SK-N-SH (cell line): ENCODE results near the gene MAP4K5. TPM values are rescaled to one million over a fixed set of nuclear protein-coding genes. Genes with fewer than 3 reads are reported as not detected.

ENCODE experiments used
- CTCF ChIA-PET: fragments of 300-600, 350-600 bp; formaldehyde crosslinking; extraction: SDS; loops from one replicate; lab custom pipeline; 2021; lab: Yijun Ruan, JAX
- POLR2A ChIA-PET: fragments of 350-600 bp; sonication (Branson Sonifier 250); formaldehyde crosslinking; extraction: SDS; loops from one replicate; lab custom pipeline; 2020; ENCODE audit warnings: antibody characterized with exemption, inconsistent platforms; lab: Yijun Ruan, JAX
- DNase-seq: peaks from one replicate; pipeline ENCODE4 v3.0.0; 2012
- H2AFZ ChIP-seq: fragments of 200-600 bp; sonication (generic); 2 replicates; pipeline ENCODE4 v1.8.1; 2016; ENCODE audit warnings: antibody characterized with exemption, mild to moderate bottlenecking, low read depth
- H3F3A ChIP-seq: fragments of 200-600 bp; sonication (generic); replicated peaks from 2 replicates; pipeline ENCODE3; 2016; ENCODE audit warnings: antibody characterized with exemption, mild to moderate bottlenecking; ENCODE audit not compliant: insufficient read depth
- H3K27ac ChIP-seq, 2 experiments: fragments of 200-500 bp in 1 of 2; fragments of 200-600 bp in 1 of 2; sonication (Bioruptor generic) in 1 of 2; sonication (generic), shearing (Covaris generic) in 1 of 2; 2 replicates each; pipeline versions ENCODE4 v1.5.1 to v1.6.1; 2014 to 2016; ENCODE audit warnings: low read depth in 2 of 2, inconsistent platforms in 1 of 2, low read length in 1 of 2, mild to moderate bottlenecking in 1 of 2, mixed read lengths in 1 of 2
- H3K27me3 ChIP-seq: fragments of 200-600 bp; sonication (generic), shearing (Covaris generic); 2 replicates; pipeline ENCODE4 v1.6.1; 2016; ENCODE audit warnings: mixed run types; ENCODE audit not compliant: insufficient read depth
- H3K36me3 ChIP-seq, 2 experiments: fragments of 200-500 bp in 1 of 2; fragments of 200-600 bp in 1 of 2; sonication (Bioruptor generic) in 1 of 2; sonication (generic) in 1 of 2; replicated peaks in 1 of 2; 2 replicates each; pipeline versions ENCODE3 to v1.5.1; 2014 to 2016; ENCODE audit warnings: low read length in 1 of 2, mild to moderate bottlenecking in 1 of 2; ENCODE audit not compliant: insufficient read depth in 2 of 2, control insufficient read depth in 1 of 2
- H3K4me1 ChIP-seq, 2 experiments: fragments of 200-500 bp in 1 of 2; fragments of 200-600 bp in 1 of 2; sonication (Bioruptor generic) in 1 of 2; sonication (generic), shearing (Covaris generic) in 1 of 2; 2 replicates each; pipeline versions ENCODE4 v1.5.1 to v1.6.1; 2014 to 2016; ENCODE audit warnings: low read depth in 1 of 2, low read length in 1 of 2, mixed run types in 1 of 2; ENCODE audit not compliant: insufficient read depth in 2 of 2, control insufficient read depth in 1 of 2
- H3K4me2 ChIP-seq: fragments of 200-600 bp; sonication (generic), shearing (Covaris generic); 2 replicates; pipeline ENCODE4 v1.6.1; 2017; ENCODE audit warnings: mixed run types
- H3K4me3 ChIP-seq, 2 experiments: fragments of 200-500 bp in 1 of 2; fragments of 200-600 bp in 1 of 2; sonication (Bioruptor generic) in 1 of 2; sonication (generic), shearing (Covaris generic) in 1 of 2; 2 replicates each; pipeline versions ENCODE4 v1.5.1 to v1.8.1; 2014 to 2016; ENCODE audit warnings: low read depth in 2 of 2, inconsistent platforms in 1 of 2, low read length in 1 of 2, mild to moderate bottlenecking in 1 of 2, mixed read lengths in 1 of 2, moderate library complexity in 1 of 2
- H3K79me2 ChIP-seq: fragments of 200-600 bp; sonication (generic); 2 replicates; pipeline ENCODE4 v1.8.1; 2017; ENCODE audit warnings: mild to moderate bottlenecking; ENCODE audit not compliant: insufficient read depth
- H3K9ac ChIP-seq: fragments of 200-600 bp; sonication (generic); 2 replicates; pipeline ENCODE4 v1.6.1; 2017; ENCODE audit warnings: mixed run types
- H3K9me2 ChIP-seq: fragments of 200-600 bp; sonication (generic); 2 replicates; pipeline ENCODE4 v1.6.1; 2017; ENCODE audit warnings: mixed run types
- H3K9me3 ChIP-seq: fragments of 200-600 bp; sonication (generic); 2 replicates; pipeline ENCODE4 v1.6.1; 2017; ENCODE audit warnings: mixed run types, mild to moderate bottlenecking, moderate library complexity
- H4K20me1 ChIP-seq: fragments of 200-600 bp; sonication (generic); 2 replicates; pipeline ENCODE4 v1.6.1; 2017; ENCODE audit warnings: mild to moderate bottlenecking, mixed run types; ENCODE audit not compliant: insufficient read depth
- CTCF ChIP-seq: fragments of 200-600 bp; sonication (generic); IDR thresholded peaks from 2 replicates; pipeline ENCODE4 v1.6.1; 2017; ENCODE audit warnings: antibody characterized with exemption, mild to moderate bottlenecking, moderate library complexity
- MEF2A ChIP-seq: IDR thresholded peaks from 2 replicates; pipeline ENCODE4 v1.4.0; 2012; ENCODE audit warnings: low read depth, borderline replicate concordance
- MXI1 ChIP-seq: IDR thresholded peaks from 2 replicates; pipeline ENCODE4 v1.6.1; 2012; ENCODE audit warnings: mild to moderate bottlenecking, low read depth, low read length, improper control_type of control experiment
- REST ChIP-seq: IDR thresholded peaks from 2 replicates; pipeline ENCODE4 v1.6.1; 2012; ENCODE audit warnings: mild to moderate bottlenecking, low read depth, low read length, moderate library complexity
- RFX5 ChIP-seq: IDR thresholded peaks from 2 replicates; pipeline ENCODE4 v1.6.1; 2012; ENCODE audit warnings: mild to moderate bottlenecking, improper control_type of control experiment, low read length
- SMC3 ChIP-seq: IDR thresholded peaks from 2 replicates; pipeline ENCODE4 v1.6.1; 2012; ENCODE audit warnings: low read depth, low read length, improper control_type of control experiment
- TAF1 ChIP-seq: IDR thresholded peaks from 2 replicates; pipeline ENCODE4 v1.6.1; 2012; ENCODE audit warnings: low read depth, mild to moderate bottlenecking, low read length, moderate library complexity, borderline replicate concordance
- TEAD4 ChIP-seq: IDR thresholded peaks from 2 replicates; pipeline ENCODE4 v1.4.0; 2012; ENCODE audit warnings: mild to moderate bottlenecking, borderline replicate concordance; ENCODE audit not compliant: insufficient read depth
- USF2 ChIP-seq: fragments of 150-350 bp; IDR thresholded peaks from 2 replicates; pipeline ENCODE4 v1.6.1; 2017; ENCODE audit warnings: antibody characterized with exemption, low read length, low read depth, borderline replicate concordance
- WGBS: methylation state at CpG from one replicate; pipeline ENCODE4 v1.1.6; 2017; ENCODE audit warnings: low lambda C conversion rate; 5-methylcytosine and 5-hydroxymethylcytosine counted together
- polyA plus RNA-seq, 3 experiments: library from polyadenylated mRNA; depleted of rRNA; stranded (reverse); fragments of >200 nt; gene quantifications; 2 replicates each; pipeline ENCODE4 v1.2.3, GENCODE V29; 2012
- TF ChIP-seq, protein P1 (sequence below): fragments of 150-350 bp; IDR thresholded peaks from 2 replicates; pipeline ENCODE4 v1.6.1; 2016; ENCODE audit warnings: mild to moderate bottlenecking, low read depth, low read length

The MAP4K5 gene
- polyA plus RNA-seq, 1 of the 3 experiments (the other 2 are of a cell fraction) = 31.8 TPM

DNA sequence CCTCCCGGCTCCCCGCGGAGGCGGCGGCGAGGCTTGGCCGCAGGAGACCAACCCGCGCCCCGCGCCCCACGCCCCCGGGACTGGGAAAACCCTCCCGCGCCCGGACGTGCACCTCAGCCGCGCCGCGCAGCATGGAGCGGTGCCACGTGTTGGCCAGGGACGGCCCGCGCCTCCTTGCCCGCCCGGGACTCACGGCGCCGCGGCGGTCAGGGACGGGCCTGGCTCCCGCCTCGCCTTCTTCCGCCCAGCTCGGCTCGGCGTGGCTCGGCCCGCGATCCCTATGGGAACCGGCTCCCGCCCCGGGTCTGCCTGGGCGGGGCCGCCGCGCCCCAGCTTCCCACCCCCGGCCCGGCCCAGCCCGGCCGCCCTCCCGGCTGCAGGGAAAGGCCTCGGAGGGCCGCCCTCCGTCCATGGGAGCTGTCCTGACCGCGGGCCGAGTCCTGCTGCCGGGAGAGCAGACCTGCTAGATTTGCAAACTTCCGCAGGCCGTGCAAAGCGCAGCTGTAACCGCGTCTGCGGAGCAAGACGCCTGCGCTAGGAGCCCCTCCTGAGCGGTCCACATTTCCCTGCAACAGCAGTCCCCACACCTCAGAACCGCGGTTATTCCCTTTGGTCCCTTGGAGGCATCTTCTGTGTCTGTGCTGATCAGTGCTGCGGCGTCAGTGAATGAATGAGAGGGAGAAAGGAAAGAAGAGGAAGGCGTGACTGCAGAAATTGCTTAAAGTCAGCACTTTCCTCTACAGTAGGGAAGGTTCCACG is 135.6 kb downstream of the MAP4K5 start, which contains the start of gene CDKL1 (continued):
- TF ChIP-seq REST (peak; percentile 48; the same call in 1 of the 2 replicates), TAF1 (0 out of 2 replicates have a peak, but pooled peaks have one; percentile 45), MEF2A (no peak), CTCF (no peak), RFX5 (no peak), TEAD4 (no peak), SMC3 (no peak), USF2 (no peak), MXI1 (peak; percentile 85)

GRCh38 chr14:50395448-50395847 is 136.9 kb downstream of the MAP4K5 start:
- no peak overlapping the region for H3K4me3 ChIP-seq
- H3K9ac ChIP-seq = peak overlapping the region; percentile 74; the same call in 1 of the 2 replicates
- H3K27me3 ChIP-seq = no peaks in the 10 kb centered on the region
- H3K4me2 ChIP-seq = peak overlapping the region; percentile 84
- 0 out of 2 replicates have a peak overlapping the region, but pooled peaks have one; percentile 85 for H2AFZ ChIP-seq
- no peak overlapping the region for H3K27ac ChIP-seq
- H3K4me1 ChIP-seq = peaks cover 2 to 9% of the 10 kb centered on the region in 2 experiments; a peak in 3 of 4 replicates
- WGBS = 93% methylated on average over 5 of the region's 5 CpGs
- ChIA-PET CTCF (interaction anchor here (1.3 kb wide), 1 partner anchor 137 kb away, joined by 3 read pairs; the partner anchor contains the start of gene MAP4K5), POLR2A (no interaction called here)
- TF ChIP-seq RFX5 = no peak
- no peak for TF ChIP-seq CTCF
- TF ChIP-seq, protein P1, sequence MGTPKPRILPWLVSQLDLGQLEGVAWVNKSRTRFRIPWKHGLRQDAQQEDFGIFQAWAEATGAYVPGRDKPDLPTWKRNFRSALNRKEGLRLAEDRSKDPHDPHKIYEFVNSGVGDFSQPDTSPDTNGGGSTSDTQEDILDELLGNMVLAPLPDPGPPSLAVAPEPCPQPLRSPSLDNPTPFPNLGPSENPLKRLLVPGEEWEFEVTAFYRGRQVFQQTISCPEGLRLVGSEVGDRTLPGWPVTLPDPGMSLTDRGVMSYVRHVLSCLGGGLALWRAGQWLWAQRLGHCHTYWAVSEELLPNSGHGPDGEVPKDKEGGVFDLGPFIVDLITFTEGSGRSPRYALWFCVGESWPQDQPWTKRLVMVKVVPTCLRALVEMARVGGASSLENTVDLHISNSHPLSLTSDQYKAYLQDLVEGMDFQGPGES = no peak
- H3K79me2 ChIP-seq = no peaks in the 10 kb centered on the region
- H3K9me3 ChIP-seq = no peaks in the 10 kb centered on the region
- no peak for DNase-seq
- no peaks in the 10 kb centered on the region for H4K20me1 ChIP-seq
- H3F3A ChIP-seq = peaks cover 25% of the 10 kb centered on the region
- H3K36me3 ChIP-seq = peaks cover 0 to 8% of the 10 kb centered on the region in 2 experiments
- no peaks in the 10 kb centered on the region for H3K9me2 ChIP-seq
